GM12878 (cell line): Measurements from ENCODE around the gene COL4A2. TPM values are rescaled to one million over a fixed set of nuclear protein-coding genes. Genes with fewer than 3 reads are reported as not detected.

Experiments used
- ATAC-seq: fragments of 200-7000 bp; cut with Tn5 transposase; 3 replicates; pipeline ENCODE4 v1.9.1; 2020; ENCODE audit warnings: mild to moderate bottlenecking, moderate library complexity
- BruUV-seq: library from RNA; stranded (reverse); fragments of 400-500 nt; replicated peaks from 2 replicates; lab custom pipeline; 2021; lab: Mats Ljungman, UMichigan
- CTCF ChIA-PET: fragments of 300-600 bp; sonication (Branson Sonifier 250); formaldehyde crosslinking; extraction: SDS; loops from one replicate; lab custom pipeline; 2021; ENCODE audit warnings: inconsistent platforms; lab: Yijun Ruan, JAX
- POLR2A ChIA-PET: fragments of 350-600 bp; formaldehyde crosslinking; extraction: SDS; loops from one replicate; lab custom pipeline; 2021; ENCODE audit warnings: inconsistent platforms; lab: Charles Lee
- RAD21 ChIA-PET: fragments of 300-600 bp; sonication (Branson Sonifier 250); formaldehyde crosslinking; loops from one replicate; lab custom pipeline; 2023; ENCODE audit warnings: antibody characterized with exemption; ENCODE audit not compliant: unreplicated experiment; lab: Charles Lee
- SMC1A ChIA-PET: fragments of 300-600 bp; sonication (Branson Sonifier 250); formaldehyde crosslinking; loops from one replicate; lab custom pipeline; 2023; ENCODE audit not compliant: unreplicated experiment, uncharacterized antibody; lab: Charles Lee
- DNase-seq: peaks from one replicate; pipeline ENCODE4 v3.0.0-alpha.2; 2011; ENCODE audit warnings: low read depth, low spot score
- FAIRE-seq: peaks from 3 replicates; lab custom pipeline; 2011; peaks lifted over from hg19 to GRCh38; lab: Jason Lieb, UNC
- H2AFZ ChIP-seq: 2 replicates; pipeline ENCODE4 v1.6.0; 2011; ENCODE audit warnings: low read depth, low read length, control low read depth; ENCODE audit not compliant: control insufficient read depth
- H3K27ac ChIP-seq: 2 replicates; pipeline ENCODE4 v1.5.1; 2011; ENCODE audit warnings: control low read depth; ENCODE audit not compliant: control insufficient read depth, insufficient read depth
- H3K27me3 ChIP-seq, 2 experiments: replicated peaks in 1 of 2; 2 replicates each; pipeline versions ENCODE4 v1.6.0 to v1.6.1; 2011; ENCODE audit warnings: low read length in 1 of 2; ENCODE audit not compliant: control insufficient read depth in 2 of 2, insufficient read depth in 2 of 2
- H3K36me3 ChIP-seq, 2 experiments: 2 replicates each; pipeline ENCODE4 v1.5.1; 2011; ENCODE audit warnings: low read length in 1 of 2; ENCODE audit not compliant: control insufficient read depth in 2 of 2, insufficient read depth in 2 of 2
- H3K4me1 ChIP-seq: 2 replicates; pipeline ENCODE4 v1.6.1; 2011; ENCODE audit warnings: mild to moderate bottlenecking, low read length, moderate library complexity, mixed read lengths; ENCODE audit not compliant: control insufficient read depth, insufficient read depth
- H3K4me2 ChIP-seq: 2 replicates; pipeline ENCODE4 v1.6.0; 2011; ENCODE audit warnings: control low read depth; ENCODE audit not compliant: control insufficient read depth, insufficient read depth
- H3K4me3 ChIP-seq: fragments of 200-600 bp; sonication (generic); 2 replicates; pipeline ENCODE4 v1.5.1; 2016
- H3K79me2 ChIP-seq: 2 replicates; pipeline ENCODE4 v1.6.0; 2011; ENCODE audit warnings: low read length; ENCODE audit not compliant: control insufficient read depth, insufficient read depth
- H3K9ac ChIP-seq: 2 replicates; pipeline ENCODE4 v1.8.0; 2011; ENCODE audit warnings: low read length, control low read depth, mixed read lengths; ENCODE audit not compliant: control insufficient read depth, insufficient read depth
- H3K9me3 ChIP-seq: replicated peaks from 3 replicates; pipeline ENCODE4 v1.5.1; 2011; ENCODE audit warnings: mild to moderate bottlenecking, low read length; ENCODE audit not compliant: control insufficient read depth, insufficient read depth
- H4K20me1 ChIP-seq: 2 replicates; pipeline ENCODE4 v1.6.0; 2011; ENCODE audit not compliant: control insufficient read depth, insufficient read depth
- DPF2 ChIP-seq: fragments of 450-650 bp; IDR thresholded peaks from 2 replicates; pipeline ENCODE4 v1.6.1; 2017; ENCODE audit warnings: mild to moderate bottlenecking
- MXI1 ChIP-seq: fragments of 150-350 bp; IDR thresholded peaks from 2 replicates; pipeline ENCODE4 v1.6.1; 2011; ENCODE audit warnings: low read depth, mild to moderate bottlenecking, inconsistent platforms, low read length, improper control_type of control experiment
- PAX5 ChIP-seq: IDR thresholded peaks from 2 replicates; pipeline ENCODE4 v1.6.1; 2011; ENCODE audit warnings: low read depth, low read length, borderline replicate concordance
- PAX8 ChIP-seq: fragments of 450-650 bp; IDR thresholded peaks from 2 replicates; pipeline ENCODE4 v1.6.1; 2017; ENCODE audit warnings: mild to moderate bottlenecking, moderate library complexity
- STAT1 ChIP-seq: fragments of 450-650 bp; conservative IDR thresholded peaks from 2 replicates; pipeline ENCODE4 v1.6.1; 2014; ENCODE audit warnings: antibody characterized with exemption, mild to moderate bottlenecking
- STAT3 ChIP-seq: IDR thresholded peaks from 2 replicates; pipeline ENCODE4 v1.6.1; 2011; ENCODE audit warnings: low read depth, low read length, improper control_type of control experiment
- USF2 ChIP-seq: IDR thresholded peaks from 2 replicates; pipeline ENCODE4 v1.6.1; 2011; ENCODE audit warnings: low read depth, low read length, improper control_type of control experiment, borderline replicate concordance
- ZBED1 ChIP-seq: IDR thresholded peaks from 2 replicates; pipeline ENCODE4 v1.6.1; 2016; ENCODE audit warnings: borderline replicate concordance
- ZNF207 ChIP-seq: fragments of 450-650 bp; IDR thresholded peaks from 2 replicates; pipeline ENCODE4 v1.6.1; 2014; ENCODE audit warnings: antibody characterized with exemption, mild to moderate bottlenecking, borderline replicate concordance
- ZNF687 ChIP-seq: fragments of 450-650 bp; IDR thresholded peaks from 2 replicates; pipeline ENCODE4 v1.6.1; 2017; ENCODE audit warnings: mild to moderate bottlenecking, moderate library complexity
- WGBS: methylation state at CpG from one replicate; pipeline ENCODE4 v1.1.6; 2016; ENCODE audit warnings: low lambda C conversion rate; ENCODE audit not compliant: insufficient replicate concordance, insufficient coverage; ENCODE audit errors: missing lambda C conversion rate; 5-methylcytosine and 5-hydroxymethylcytosine counted together
- in situ Hi-C: fragments of 300-500 bp; cut with MboI; formaldehyde crosslinking; loops from 9 replicates; pipeline ENCODE4 v1.14.3; 2018; ENCODE audit warnings: mixed read lengths
- intact Hi-C: fragments of 100-400 bp; cut with micrococcal nuclease; formaldehyde crosslinking; loops from one replicate; pipeline ENCODE4 v1.14.2; 2022; ENCODE audit not compliant: unreplicated experiment
- polyA plus RNA-seq, 11 experiments: library from polyadenylated mRNA; depleted of rRNA in 4 of 11; unstranded in 6 of 11; stranded (reverse) in 5 of 11; fragments of >200 nt; fragmentation: Nextera tagmentation in 4 of 11; fragmentation: Illumina TruSeq in 1 of 11; extraction: Ambion mirVana in 4 of 11; extraction: Trizol in 1 of 11; gene quantifications; 1 replicate in 1 of 11; 2 replicates in 10 of 11; pipeline versions ENCODE4 v1.2.1 to v1.2.3, GENCODE V29; 2011 to 2016; ENCODE audit warnings: inconsistent platforms in 2 of 11, missing spikeins in 2 of 11, low read depth in 1 of 11
- total RNA-seq, 4 experiments: library from RNA; depleted of rRNA in 3 of 4; stranded (reverse); fragments of >200 nt in 3 of 4; fragmentation: Illumina TruSeq in 1 of 4; extraction: Trizol in 1 of 4; gene quantifications; 2 replicates each; pipeline versions ENCODE4 v1.2.1 to v1.2.3, GENCODE V29; 2013 to 2021

The COL4A2 gene
- total and polyA plus RNA-seq, 10 of the 15 experiments (the other 5 are each of a cell fraction or from before 2014, with no cell fraction given), result 0.16 to 1.6 (median 0.62) TPM; not detected in 3

- intact Hi-C loops (no loop called here), in situ Hi-C loops (no loop called here)
- TF ChIP-seq ZBED1, result no peak
- no peak for TF ChIP-seq ZNF207
- no peak for TF ChIP-seq STAT3
- TF ChIP-seq ZNF687, result no peak
- TF ChIP-seq DPF2, result no peak
- TF ChIP-seq MXI1, result no peak
- no peak for TF ChIP-seq PAX8
- TF ChIP-seq PAX5, result no peak
- TF ChIP-seq STAT1, result no peak
- TF ChIP-seq USF2, result no peak
- H4K20me1 ChIP-seq, result no peaks in the 10 kb centered on the region
- ATAC-seq (no peak), DNase-seq (no peak), FAIRE-seq (no peak)
- POLR2A ChIA-PET, result no interaction called here
- SMC1A ChIA-PET, result no interaction called here
- no peaks in the 10 kb centered on the region for H3K79me2 ChIP-seq
- no peak overlapping the region for H3K27ac ChIP-seq
- no peak overlapping the region for H3K4me2 ChIP-seq
- no peak overlapping the region for H3K9ac ChIP-seq
- H3K36me3 ChIP-seq, result no peaks in the 10 kb centered on the region
- no peak overlapping the region for H2AFZ ChIP-seq
- peaks cover 18 to 25% of the 10 kb centered on the region in 2 experiments for H3K27me3 ChIP-seq
- CTCF ChIA-PET, result no interaction called here
- no peaks in the 10 kb centered on the region for H3K4me1 ChIP-seq
- WGBS, result 17% methylated on average over 31 of the region's 31 CpGs
- RAD21 ChIA-PET, result no interaction called here
- H3K4me3 ChIP-seq, result no peak overlapping the region
- no peaks in the 10 kb centered on the region; the same call in 2 of the 3 replicates for H3K9me3 ChIP-seq
- no TSS peak for BruUV-seq
Observed at GRCh38 chr13:110308656-110309359, 1.7 kb downstream of the COL4A2 start.
